SKM-1 (cell line): ENCODE data around the gene XXYLT1.
A peak's percentile ranks its signal among the peaks of the same experiment; 100 is the strongest.

Source experiments
- DNase-seq: peaks from one replicate; lab custom pipeline; 2025; ENCODE audit not compliant: unreplicated experiment; lab: John Stamatoyannopoulos, UW

The XXYLT1 gene

GRCh38 chr3:195267096-195267495, 3.9 kb downstream of the XXYLT1 start:
- DNase-seq: no peak

GRCh38 chr3:195266428-195266827, 4.5 kb downstream of the XXYLT1 start:
- DNase-seq: no peak

- no peak for DNase-seq
Observed at GRCh38 chr3:195265363-195265976, 5.5 kb downstream of the XXYLT1 start.

GRCh38 chr3:195263925-195264600, 6.9 kb downstream of the XXYLT1 start:
- no peak for DNase-seq

- DNase-seq: peak; percentile 36
Observed at GRCh38 chr3:195263193-195263924, 7.6 kb downstream of the XXYLT1 start.

GRCh38 chr3:195261925-195262324, 9.0 kb downstream of the XXYLT1 start:
- DNase-seq: no peak

- DNase-seq: peak; percentile 4
Observed at GRCh38 chr3:195260280-195260905, 10.6 kb downstream of the XXYLT1 start.

GRCh38 chr3:195259475-195260279, 11.3 kb downstream of the XXYLT1 start:
- peak; percentile 80 for DNase-seq

GRCh38 chr3:195259154-195259474, 11.8 kb downstream of the XXYLT1 start:
- no peak for DNase-seq

GRCh38 chr3:195258449-195259153, 12.4 kb downstream of the XXYLT1 start:
- DNase-seq: no peak

- no peak for DNase-seq
Observed at GRCh38 chr3:195257454-195258448, 13.2 kb downstream of the XXYLT1 start.

GRCh38 chr3:195256639-195257453, 14.1 kb downstream of the XXYLT1 start:
- no peak for DNase-seq

GRCh38 chr3:195255571-195256501, 15.1 kb downstream of the XXYLT1 start:
- no peak for DNase-seq

- DNase-seq: no peak
Observed at GRCh38 chr3:195255176-195255500, 15.8 kb downstream of the XXYLT1 start.

- DNase-seq: no peak
Observed at GRCh38 chr3:195254454-195255175, 16.3 kb downstream of the XXYLT1 start.

GRCh38 chr3:195253923-195254432, 17.0 kb downstream of the XXYLT1 start:
- no peak for DNase-seq
